AG20443 (cell line): ENCODE measurements around the gene DELE1.

Experiments used
- DNase-seq: peaks from one replicate; pipeline ENCODE4 v3.0.0; 2012; ENCODE audit warnings: low spot score, mixed read lengths

Gene DELE1

GRCh38 chr5:141926434-141926833 is 2.8 kb downstream of the DELE1 start:
- DNase-seq: no peak

GRCh38 chr5:141928051-141928450 is 4.4 kb downstream of the DELE1 start:
- DNase-seq: no peak

- DNase-seq: no peak
Observed at GRCh38 chr5:141929398-141930058, 5.9 kb downstream of the DELE1 start.

GRCh38 chr5:141931694-141932093 is 8.0 kb downstream of the DELE1 start:
- no peak for DNase-seq

GRCh38 chr5:141933151-141933550 is 9.5 kb downstream of the DELE1 start:
- no peak for DNase-seq

GRCh38 chr5:141934099-141934844 is 10.6 kb downstream of the DELE1 start:
- no peak for DNase-seq

- DNase-seq: no peak
Observed at GRCh38 chr5:141935538-141935937, 11.9 kb downstream of the DELE1 start.

- DNase-seq: peak; percentile 78
Observed at GRCh38 chr5:141940695-141941271, 17.1 kb downstream of the DELE1 start.

GRCh38 chr5:141941307-141941706 is 17.6 kb downstream of the DELE1 start:
- DNase-seq: peak; percentile 70

GRCh38 chr5:141941779-141942178 is 18.1 kb downstream of the DELE1 start:
- DNase-seq: no peak

GRCh38 chr5:141942185-141942857 is 18.6 kb downstream of the DELE1 start:
- DNase-seq: no peak

GRCh38 chr5:141944076-141944475 is 20.4 kb downstream of the DELE1 start:
- DNase-seq: no peak

- peak; percentile 63 for DNase-seq
Observed at GRCh38 chr5:141945511-141946051, 21.9 kb downstream of the DELE1 start.

- no peak for DNase-seq
Observed at GRCh38 chr5:141947316-141947715, 23.6 kb downstream of the DELE1 start.

GRCh38 chr5:141948812-141949211 is 25.1 kb downstream of the DELE1 start:
- no peak for DNase-seq

GRCh38 chr5:141949511-141949910 is 25.8 kb downstream of the DELE1 start:
- DNase-seq: no peak

GRCh38 chr5:141950207-141951005 is 26.7 kb downstream of the DELE1 start:
- no peak for DNase-seq

- DNase-seq: no peak
Observed at GRCh38 chr5:141951332-141951781, 27.7 kb downstream of the DELE1 start.

- DNase-seq: no peak
Observed at GRCh38 chr5:141952020-141952419, 28.3 kb downstream of the DELE1 start.

- DNase-seq: no peak
Observed at GRCh38 chr5:141954194-141954593, 30.5 kb downstream of the DELE1 start.

GRCh38 chr5:141957367-141957996 is 33.8 kb downstream of the DELE1 start:
- DNase-seq: no peak
